Glomerular visceral epithelial cell (primary cell): ENCODE measurements around the gene CST7.
"Not testable (repeated sequence)": the region's sequence is repeated elsewhere in the genome, so short reads cannot be mapped to it uniquely, and the experiment has no call there.

Experiments
- DNase-seq: peaks from one replicate; pipeline ENCODE4 v3.0.0-alpha.2; 2016; ENCODE audit errors: extremely low spot score

The CST7 gene

GRCh38 chr20:24986436-24987015 is 37.5 kb downstream of the CST7 start:
- no peak for DNase-seq

- DNase-seq = no peak
Observed at GRCh38 chr20:24987244-24987643, 38.2 kb downstream of the CST7 start.

GRCh38 chr20:24987873-24988835 is 39.1 kb downstream of the CST7 start:
- DNase-seq = no peak

- DNase-seq = no peak
Observed at GRCh38 chr20:24989162-24989561, 40.1 kb downstream of the CST7 start.

- no peak for DNase-seq
Observed at GRCh38 chr20:24990810-24991252, 41.8 kb downstream of the CST7 start.

- DNase-seq = peak; percentile 34
Observed at GRCh38 chr20:24991897-24992486, 42.9 kb downstream of the CST7 start.

GRCh38 chr20:24992487-24993205 is 43.6 kb downstream of the CST7 start, which contains the start of gene APMAP:
APMAP (minus strand) TSS chr20:24992751; CDS start chr20:24992688, 63 bp downstream.
- DNase-seq = peak; percentile 94

GRCh38 chr20:24993337-24994185 is 44.5 kb downstream of the CST7 start:
- DNase-seq = peak; percentile 38

GRCh38 chr20:24994186-24994465 is 45.1 kb downstream of the CST7 start:
- no peak for DNase-seq

- DNase-seq = peak; percentile 82
Observed at GRCh38 chr20:24994470-24995368, 45.6 kb downstream of the CST7 start.

GRCh38 chr20:24995741-24996448 is 46.8 kb downstream of the CST7 start:
- DNase-seq = no peak

- DNase-seq = no peak
Observed at GRCh38 chr20:24996449-24997377, 47.6 kb downstream of the CST7 start.

GRCh38 chr20:24998121-24998520 is 49.1 kb downstream of the CST7 start:
- no peak for DNase-seq

- DNase-seq = no peak
Observed at GRCh38 chr20:24998631-24999445, 49.8 kb downstream of the CST7 start.

GRCh38 chr20:24999568-24999967 is 50.5 kb downstream of the CST7 start:
- DNase-seq = no peak

GRCh38 chr20:25000268-25000801 is 51.3 kb downstream of the CST7 start:
- no peak for DNase-seq

GRCh38 chr20:25001323-25001722 is 52.3 kb downstream of the CST7 start:
- not testable (repeated sequence) for DNase-seq
